Measurements from ENCODE around the gene NCOA3. TPM values are rescaled to one million over a fixed set of nuclear protein-coding genes. Genes with fewer than 3 reads are reported as not detected.
A peak's percentile ranks its signal among the peaks of the same experiment; 100 is the strongest.

Gene NCOA3
- total RNA-seq, 1 donor from 2014 or later: 17.9 TPM

DNA sequence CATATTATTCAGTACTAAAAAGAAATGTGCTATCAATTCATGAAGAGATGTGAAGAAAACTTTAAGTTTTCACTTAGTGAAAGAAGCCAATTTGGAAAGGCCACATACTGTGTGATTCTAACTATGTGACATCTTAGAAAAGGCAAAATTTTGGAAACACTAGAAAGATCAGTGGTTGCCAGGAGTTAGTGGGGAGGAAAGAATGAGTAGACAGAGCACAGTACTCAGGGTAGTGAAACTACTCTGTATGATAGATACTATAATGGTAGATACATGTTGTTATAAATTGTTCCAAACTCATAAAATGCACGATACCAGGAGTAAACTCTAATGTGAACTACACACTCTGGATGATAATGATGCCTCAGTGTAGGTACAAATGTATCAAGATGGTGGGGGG lies 14.2 kb downstream of the NCOA3 start:
- DNase-seq (ENCODE audit: low read depth): no peak
- TF ChIP-seq, protein P1, sequence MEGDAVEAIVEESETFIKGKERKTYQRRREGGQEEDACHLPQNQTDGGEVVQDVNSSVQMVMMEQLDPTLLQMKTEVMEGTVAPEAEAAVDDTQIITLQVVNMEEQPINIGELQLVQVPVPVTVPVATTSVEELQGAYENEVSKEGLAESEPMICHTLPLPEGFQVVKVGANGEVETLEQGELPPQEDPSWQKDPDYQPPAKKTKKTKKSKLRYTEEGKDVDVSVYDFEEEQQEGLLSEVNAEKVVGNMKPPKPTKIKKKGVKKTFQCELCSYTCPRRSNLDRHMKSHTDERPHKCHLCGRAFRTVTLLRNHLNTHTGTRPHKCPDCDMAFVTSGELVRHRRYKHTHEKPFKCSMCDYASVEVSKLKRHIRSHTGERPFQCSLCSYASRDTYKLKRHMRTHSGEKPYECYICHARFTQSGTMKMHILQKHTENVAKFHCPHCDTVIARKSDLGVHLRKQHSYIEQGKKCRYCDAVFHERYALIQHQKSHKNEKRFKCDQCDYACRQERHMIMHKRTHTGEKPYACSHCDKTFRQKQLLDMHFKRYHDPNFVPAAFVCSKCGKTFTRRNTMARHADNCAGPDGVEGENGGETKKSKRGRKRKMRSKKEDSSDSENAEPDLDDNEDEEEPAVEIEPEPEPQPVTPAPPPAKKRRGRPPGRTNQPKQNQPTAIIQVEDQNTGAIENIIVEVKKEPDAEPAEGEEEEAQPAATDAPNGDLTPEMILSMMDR (conservative IDR thresholded peaks at IDR 0.05; ENCODE audit: low read depth, low read length): no peak
- H3K4me3 ChIP-seq (ENCODE audit: low read depth, low read length): no peak overlapping the region

DNA sequence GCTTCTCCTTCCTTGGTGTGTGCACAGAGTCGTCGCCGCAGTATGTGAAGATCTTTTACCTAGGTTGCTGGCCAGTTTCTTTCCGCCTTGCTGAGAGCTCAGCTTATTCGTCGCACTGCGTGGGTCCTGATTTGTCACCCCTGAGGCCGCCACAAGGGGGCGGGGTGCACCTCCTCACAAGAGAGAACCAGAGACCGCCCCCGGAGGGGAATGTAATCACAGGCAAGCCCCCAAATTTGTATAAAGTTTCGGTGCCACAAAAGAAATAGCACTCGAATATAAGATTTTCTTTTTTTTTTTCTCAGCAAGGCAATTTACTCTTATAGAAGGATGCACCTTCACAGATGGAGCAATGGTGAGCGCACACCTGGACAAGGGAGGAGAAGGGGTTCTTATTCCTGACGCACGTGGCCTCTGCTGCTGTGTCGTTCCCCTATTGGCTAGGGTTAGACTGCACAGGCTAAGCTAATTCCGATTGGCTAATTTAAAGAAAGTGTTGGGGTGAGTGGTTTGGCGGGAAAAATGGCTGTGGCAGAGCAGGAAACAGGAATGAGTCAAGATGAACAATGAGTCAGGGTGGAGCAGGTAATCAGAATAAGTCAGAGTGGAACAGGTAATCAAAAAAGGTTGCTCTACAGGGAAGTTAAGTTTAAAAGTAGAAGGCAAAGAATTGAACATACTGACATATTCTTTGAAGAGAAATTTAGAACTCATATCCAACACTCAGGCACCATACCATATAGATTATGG lies 19.5 kb downstream of the NCOA3 start:
- DNase-seq (ENCODE audit: low read depth): no peak
- TF ChIP-seq, protein P1 (conservative IDR thresholded peaks at IDR 0.05; ENCODE audit: low read depth, low read length): peak; percentile 28
- no peak overlapping the region for H3K4me3 ChIP-seq (ENCODE audit: low read depth, low read length)

DNA sequence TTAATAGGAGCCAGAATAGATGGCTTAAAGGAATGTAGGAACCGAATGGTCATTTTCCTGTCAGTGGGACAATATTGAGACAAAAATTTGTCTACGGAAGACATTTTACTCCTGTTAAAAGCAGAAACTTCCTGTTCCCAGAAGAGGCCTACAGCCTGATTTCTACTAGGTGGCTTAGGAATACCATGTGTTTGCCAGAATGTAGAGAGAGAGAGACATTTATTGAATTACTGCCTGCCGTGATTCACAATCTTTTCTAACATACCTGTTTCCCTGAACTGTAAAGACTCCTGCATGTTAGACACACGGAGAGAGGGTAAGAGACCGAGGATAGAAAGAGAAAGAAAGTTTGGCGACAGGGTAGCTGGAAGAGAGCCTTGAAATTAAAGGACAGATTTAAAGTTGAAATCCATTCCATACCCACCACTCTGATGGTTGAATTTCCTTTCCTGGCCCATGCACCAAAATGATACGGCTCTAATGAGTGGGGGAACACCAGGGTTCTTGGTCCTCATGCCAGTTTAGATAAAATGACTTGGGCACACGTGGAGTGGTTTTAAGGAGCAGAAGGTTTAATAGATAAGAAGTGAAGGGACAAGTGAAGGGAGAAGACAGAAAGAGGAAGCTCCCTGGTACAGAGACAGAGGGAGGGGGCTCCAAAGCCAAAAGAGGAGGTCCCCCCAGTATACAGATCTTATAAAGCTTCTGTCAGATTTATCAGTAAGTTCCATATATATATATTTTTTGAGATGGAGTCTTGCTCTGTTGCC lies 22.5 kb downstream of the NCOA3 start:
- TF ChIP-seq, protein P1 (conservative IDR thresholded peaks at IDR 0.05; ENCODE audit: low read depth, low read length): no peak
- H3K4me3 ChIP-seq (ENCODE audit: low read depth, low read length): no peak overlapping the region
- DNase-seq (ENCODE audit: low read depth): no peak

DNA sequence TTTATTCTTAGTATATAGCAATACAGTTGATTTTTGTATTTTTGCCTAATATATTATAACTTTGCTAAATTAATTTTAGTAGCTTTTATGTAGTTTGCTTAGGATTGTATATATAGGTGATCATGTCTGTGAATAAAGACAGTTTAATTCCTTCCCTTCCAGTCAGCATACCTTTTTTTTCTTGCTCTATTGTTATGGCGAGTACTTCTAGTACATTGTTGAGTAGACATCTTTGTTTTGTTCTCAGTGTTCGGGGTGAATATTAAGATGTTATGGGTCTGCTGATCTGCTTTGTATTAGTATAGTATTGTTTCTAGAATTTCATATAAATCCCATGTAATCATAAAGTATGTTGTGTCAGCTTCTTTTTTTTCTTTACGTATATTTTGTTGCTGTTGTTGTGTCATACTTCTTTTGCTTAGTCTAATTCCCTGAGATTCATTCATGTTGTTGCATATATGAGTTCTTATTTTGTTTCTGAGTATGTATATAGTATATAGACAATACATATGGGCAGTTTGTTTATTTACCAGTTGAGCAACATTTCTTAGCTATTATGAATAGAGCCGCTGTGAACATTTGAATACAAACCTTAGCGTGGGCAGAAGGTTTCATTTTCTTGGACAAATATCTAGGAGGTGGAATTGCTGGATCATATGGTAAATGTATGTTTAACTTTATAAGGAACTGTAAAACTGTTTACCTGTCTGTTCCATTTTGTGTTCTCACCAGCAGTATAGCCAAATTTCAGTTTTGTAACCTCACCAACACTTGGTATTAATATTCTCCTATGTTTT lies 25.5 kb downstream of the NCOA3 start:
- H3K4me3 ChIP-seq (ENCODE audit: low read depth, low read length): no peak overlapping the region
- TF ChIP-seq, protein P1 (conservative IDR thresholded peaks at IDR 0.05; ENCODE audit: low read depth, low read length): no peak
- no peak for DNase-seq (ENCODE audit: low read depth)

DNA sequence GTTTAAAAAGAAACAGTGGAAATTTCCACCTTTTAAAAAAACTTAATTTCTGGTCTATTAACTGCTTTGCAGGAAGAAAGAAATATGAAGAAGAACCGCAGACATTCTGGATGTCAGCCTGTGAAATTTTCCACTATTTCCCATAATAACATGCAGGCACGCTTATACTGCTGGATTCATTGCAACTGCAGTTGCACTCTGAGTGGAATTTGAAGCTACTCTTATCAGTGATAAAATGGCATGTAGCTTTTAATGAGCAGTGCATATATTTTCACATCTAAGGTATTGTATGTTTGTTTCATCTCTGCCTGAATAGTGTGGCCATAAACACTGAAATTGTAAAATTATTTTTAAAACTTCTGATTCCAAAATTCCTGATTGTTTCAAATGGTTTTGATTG lies 28.2 kb downstream of the NCOA3 start:
- no peak for DNase-seq (ENCODE audit: low read depth)
- H3K4me3 ChIP-seq (ENCODE audit: low read depth, low read length): no peak overlapping the region
- TF ChIP-seq, protein P1 (conservative IDR thresholded peaks at IDR 0.05; ENCODE audit: low read depth, low read length): no peak

DNA sequence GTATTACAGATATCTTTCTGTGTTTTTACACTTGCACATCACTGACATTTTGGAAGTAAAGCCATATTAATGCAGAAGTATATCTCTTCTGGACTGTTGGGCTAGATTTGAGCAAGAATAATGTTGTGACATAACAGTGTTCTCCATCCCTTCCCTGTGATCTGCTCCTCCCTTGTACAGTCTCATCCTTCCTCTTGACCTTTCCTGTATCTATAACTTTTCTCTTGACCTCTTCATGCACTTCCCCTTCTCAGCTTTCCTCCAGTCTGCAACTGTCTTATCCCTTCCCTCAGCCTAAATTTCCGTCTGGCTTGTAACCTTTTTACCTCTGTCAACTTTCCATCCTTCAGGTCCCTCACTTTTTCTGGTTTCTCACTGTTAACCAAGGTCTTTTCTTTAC lies 29.8 kb downstream of the NCOA3 start:
- TF ChIP-seq, protein P1 (conservative IDR thresholded peaks at IDR 0.05; ENCODE audit: low read depth, low read length): no peak
- H3K4me3 ChIP-seq (ENCODE audit: low read depth, low read length): no peak overlapping the region
- DNase-seq (ENCODE audit: low read depth): no peak
